K562 treated with DMSO at 1 percent for 4 hours (cell line): ENCODE data around the gene OSBPL8. TPM values are rescaled to one million over a fixed set of nuclear protein-coding genes. Genes with fewer than 3 reads are reported as not detected.

Source experiments
- total RNA-seq: library from RNA; unstranded; fragments of 300-600 nt; gene quantifications from 2 replicates; pipeline ENCODE4 v1.2.3, GENCODE V29; 2022; ENCODE audit not compliant: insufficient read depth

Gene OSBPL8
- total RNA-seq: 32.9 and 34.0 TPM in 2 replicates

DNA sequence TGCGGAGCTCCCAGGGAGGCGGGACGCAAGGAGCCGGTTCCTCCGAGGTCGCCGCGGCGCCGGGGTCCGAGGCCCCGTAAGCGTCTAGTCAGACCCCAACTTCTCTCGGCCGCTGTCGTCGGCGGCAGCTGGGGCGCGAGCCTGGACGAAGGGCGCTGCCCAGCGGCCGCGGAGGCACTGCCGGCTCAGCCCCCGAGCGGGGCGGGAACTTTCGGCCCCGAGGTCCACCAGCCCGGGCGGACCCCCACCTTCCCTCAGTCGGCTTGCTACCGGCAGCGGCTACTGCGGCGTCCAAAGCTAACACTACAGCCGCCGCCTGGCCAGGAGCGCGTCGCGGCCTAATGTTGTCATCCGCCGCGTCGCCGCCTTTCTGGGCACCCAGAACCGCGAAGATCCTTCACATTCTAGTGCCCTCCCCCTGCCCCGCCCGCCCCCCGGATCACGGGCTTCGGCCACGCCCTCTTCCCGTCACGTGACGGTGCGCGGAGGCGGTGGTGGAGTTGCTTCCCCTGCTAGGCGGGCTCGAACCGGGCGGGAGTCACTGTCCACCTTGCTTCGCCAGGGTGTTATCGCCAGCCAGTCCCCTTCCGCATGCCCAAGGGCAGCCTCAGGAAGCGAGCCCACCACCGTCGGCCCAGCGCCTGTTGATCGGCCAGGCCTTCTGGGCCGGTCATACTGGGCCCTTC is at the start of gene OSBPL8:
Gene OSBPL8 (minus strand): TSS at position 372 of the 686 bp plus-strand sequence. CDS start 72,220 bp downstream, outside the sequence.

DNA sequence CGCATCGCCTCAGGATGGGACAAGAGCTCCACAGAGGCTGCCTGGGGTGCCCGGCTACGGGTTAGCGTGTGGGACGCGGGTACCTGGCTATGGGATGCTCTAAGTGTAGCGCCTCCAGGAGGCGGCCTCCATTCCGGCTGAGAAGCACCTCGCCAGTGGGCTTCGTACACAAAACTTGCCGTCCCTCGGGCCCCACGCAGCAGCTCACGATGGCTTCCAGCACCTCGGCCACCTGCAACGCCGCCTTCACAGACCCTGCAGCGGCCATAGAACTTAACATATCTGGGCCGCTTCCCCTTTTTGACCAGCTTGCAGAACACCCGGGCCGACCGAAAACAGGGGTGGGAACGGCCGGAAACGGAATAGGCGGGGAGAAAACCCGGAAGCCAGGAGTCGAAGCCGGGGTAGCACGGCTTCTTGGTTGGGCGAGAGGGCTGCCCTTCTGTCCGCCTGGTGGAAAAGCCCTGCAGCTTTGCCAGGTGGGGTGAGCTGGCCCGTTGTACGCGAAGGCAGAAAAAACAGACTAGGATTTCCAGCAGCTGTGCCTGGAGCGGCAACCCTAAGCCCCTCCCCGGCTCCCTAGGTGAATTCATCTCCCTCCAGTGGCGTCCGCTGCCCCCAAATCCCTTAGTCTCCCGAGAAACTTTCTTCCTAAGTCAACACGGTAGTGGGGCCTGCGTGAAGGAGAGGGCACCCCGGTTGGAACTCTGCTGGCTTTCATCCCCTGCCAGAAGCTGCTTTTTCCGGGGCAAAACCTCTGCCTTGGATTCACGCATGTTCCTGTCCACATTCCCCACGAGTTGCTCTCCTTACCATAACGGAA is 211.3 kb downstream of the OSBPL8 start, which contains the start of gene BBS10:
Gene BBS10 (minus strand): TSS at position 337 of the 823 bp plus-strand sequence. CDS start 57 bp downstream, at position 280.

Other genes with a start within 250 kb of the OSBPL8 start
- gene BBS10, start 211.4 kb downstream of the OSBPL8 start, total RNA-seq: 2.0 and 2.4 TPM in 2 replicates
- 8.0 and 16.9 TPM in 2 replicates for gene ZDHHC17, start 204.3 kb upstream of the OSBPL8 start, total RNA-seq